HG03469 (cell line): ENCODE data around the gene ADIPOR1.
"Not testable (repeated sequence)": the region's sequence is repeated elsewhere in the genome, so short reads cannot be mapped to it uniquely, and the experiment has no call there.

Experiments used
- ATAC-seq: cut with Tn5 transposase; IDR thresholded peaks from one replicate; pipeline ENCODE4 v1.9.1; 2021; ENCODE audit warnings: mild to moderate bottlenecking, moderate library complexity, moderate number of reproducible peaks; ENCODE audit not compliant: unreplicated experiment

The ADIPOR1 gene, protein sequence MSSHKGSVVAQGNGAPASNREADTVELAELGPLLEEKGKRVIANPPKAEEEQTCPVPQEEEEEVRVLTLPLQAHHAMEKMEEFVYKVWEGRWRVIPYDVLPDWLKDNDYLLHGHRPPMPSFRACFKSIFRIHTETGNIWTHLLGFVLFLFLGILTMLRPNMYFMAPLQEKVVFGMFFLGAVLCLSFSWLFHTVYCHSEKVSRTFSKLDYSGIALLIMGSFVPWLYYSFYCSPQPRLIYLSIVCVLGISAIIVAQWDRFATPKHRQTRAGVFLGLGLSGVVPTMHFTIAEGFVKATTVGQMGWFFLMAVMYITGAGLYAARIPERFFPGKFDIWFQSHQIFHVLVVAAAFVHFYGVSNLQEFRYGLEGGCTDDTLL

DNA sequence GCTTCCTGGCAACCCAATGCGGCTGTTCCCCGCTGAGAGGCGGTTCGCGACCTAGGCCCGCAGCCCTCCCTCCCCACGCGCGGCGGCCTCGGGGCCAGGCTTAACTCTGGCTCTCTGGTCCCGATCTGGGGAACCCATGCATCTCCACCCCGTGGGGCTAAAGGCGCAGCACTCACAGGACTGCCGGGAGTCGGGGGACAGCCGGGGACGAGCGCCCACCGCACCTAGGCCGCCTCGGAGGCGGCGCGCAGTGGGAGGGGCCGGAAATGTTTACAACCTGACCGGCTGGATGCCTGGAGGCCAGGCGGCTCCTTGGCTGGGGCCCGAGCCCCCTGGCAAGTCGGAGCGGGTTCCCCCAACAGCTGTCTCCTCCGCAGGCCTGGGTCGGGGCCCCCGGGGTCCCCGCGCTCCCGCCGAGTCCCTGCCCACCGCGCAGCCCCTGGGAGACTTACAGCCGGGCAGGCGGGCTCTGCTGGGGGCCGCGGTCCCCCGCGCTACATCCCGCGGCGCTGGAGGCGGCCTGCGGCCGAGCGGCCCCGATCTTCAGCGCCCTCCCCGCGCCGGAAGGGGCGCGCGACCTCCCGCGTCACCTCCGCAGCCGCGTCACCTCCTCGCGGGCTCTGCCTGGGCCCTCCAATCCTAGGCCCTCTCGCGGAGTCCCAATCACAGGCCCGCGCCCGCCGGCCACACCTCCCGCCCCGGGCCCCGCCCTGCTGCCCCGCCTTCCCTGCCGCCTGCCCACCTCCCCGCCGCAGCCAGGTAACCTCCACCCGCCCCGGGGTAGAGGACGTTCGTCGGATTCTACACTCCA, at the start of gene ADIPOR1:
TSS of gene ADIPOR1 (minus strand) at position 580 of the 811 bp plus-strand sequence. CDS start 7,242 bp downstream, outside the sequence.
- peak; percentile 64 for ATAC-seq

DNA sequence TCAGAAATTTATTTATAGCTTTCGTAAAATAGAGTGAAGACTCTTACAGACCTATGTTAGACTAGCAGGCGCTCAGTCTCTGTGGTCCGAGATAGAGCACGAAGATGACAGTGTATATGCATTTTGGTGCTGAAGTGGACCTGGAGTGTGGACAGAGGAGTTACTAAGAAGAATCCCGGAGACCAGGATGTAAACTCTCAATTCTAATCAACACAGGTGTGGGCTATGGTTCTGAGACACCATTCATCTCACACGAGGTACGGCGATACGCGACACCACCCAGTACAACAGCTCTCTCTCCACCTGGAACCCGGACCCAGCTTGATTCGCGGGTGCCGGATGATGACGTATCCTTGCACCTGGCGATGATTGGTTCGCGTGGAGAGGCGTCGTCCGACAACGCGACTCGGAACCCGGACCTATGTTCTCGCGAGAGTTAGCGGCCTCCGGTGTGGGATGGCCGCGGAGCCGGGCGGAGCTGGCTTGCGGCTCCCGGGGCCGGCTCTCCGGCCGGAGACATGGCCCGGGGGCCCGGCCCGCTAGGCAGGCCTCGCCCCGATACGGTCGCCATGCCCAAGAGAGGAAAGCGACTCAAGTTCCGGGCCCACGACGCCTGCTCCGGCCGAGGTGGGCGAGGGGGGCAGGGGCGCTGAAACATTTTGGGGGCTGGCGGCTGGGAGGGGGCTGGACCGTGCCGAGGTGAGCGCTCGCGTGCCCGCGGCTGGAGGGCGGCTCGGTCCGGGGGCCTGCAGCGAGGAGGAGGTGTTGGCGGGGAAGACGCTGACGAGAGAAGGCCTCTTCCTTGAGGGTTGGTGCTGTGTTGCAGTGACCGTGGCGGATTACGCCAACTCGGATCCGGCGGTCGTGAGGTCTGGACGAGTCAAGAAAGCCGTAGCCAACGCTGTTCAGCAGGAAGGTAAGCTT, 49.1 kb upstream of the ADIPOR1 start, which contains the start of gene TMEM183A:
TSS of gene TMEM183A (plus strand) at position 427 of the 924 bp plus-strand sequence. CDS start at position 519, 92 bp downstream.
- ATAC-seq, result peak; percentile 85

DNA sequence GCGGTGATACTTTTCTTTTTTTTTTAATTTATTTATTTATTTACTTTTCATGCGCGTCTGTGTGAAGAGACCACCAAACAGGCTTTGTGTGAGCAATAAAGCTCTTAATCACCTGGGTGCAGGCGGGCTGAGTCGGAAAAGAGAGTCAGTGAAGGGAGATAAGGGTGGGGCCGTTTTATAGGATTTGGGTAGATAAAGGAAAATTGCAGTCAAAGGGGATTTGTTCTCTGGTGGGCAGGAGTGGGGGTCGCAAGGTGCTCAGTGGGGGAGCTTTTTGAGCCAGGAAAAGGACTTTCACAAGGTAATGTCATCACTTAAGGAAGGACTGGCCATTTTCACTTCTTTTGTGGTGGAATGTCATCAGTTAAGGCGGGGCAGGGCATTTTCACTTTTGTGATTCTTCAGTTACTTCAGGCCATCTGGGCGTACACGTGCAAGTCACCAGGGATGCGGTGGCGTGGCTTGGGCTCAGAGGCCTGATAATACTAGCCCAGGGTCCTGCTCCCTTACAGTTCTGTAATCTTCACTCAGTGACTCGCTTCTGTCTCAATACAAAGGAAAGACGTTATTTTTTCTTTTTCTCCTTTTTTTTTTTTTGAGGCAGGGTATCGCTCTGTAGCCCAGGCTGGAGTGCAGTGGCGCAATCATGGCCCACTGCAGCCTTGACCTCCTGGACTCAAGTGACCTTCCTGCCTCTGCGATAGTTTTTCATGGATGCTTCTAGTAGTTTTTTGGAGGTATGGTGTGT, 47.5 kb upstream of the ADIPOR1 start:
- not testable (repeated sequence) for ATAC-seq

DNA sequence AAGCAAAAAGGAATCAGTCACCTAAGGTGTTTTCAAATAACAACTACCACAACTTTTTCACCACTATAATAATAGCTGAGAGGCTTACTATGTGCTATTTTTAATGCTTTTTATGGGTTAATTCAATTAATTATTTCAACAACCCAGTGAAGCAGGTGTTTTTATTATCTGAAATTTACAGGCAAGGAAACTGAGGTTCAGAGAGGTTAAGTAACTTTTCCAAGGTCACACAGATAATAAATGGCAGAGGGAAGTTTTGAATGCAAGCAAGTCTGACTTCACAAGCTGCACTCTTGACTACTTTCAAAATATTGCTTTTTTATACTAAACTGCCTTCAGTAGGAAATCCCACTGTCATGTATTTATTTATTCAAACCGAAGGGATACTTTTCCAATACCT, 44.8 kb upstream of the ADIPOR1 start:
- no peak for ATAC-seq

DNA sequence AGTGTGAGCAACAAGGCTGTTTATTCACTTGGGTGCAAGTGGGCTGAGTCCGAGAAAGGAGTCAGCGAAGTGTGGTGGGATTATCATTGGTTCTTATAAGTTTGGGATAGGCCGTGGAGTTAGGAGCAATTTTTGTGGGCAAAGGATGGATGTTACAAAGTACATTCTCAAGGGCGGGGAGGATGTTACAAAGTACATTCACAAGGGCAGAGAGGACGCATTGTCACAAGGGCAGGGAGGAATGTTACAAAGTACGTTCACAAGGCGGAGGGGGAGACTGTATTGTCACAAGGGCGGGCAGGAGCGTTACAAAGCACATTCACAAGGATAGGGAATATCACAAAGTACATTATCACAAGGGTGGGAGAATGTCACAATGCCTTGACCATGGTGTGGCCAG, 43.9 kb upstream of the ADIPOR1 start:
- ATAC-seq, result no peak

DNA sequence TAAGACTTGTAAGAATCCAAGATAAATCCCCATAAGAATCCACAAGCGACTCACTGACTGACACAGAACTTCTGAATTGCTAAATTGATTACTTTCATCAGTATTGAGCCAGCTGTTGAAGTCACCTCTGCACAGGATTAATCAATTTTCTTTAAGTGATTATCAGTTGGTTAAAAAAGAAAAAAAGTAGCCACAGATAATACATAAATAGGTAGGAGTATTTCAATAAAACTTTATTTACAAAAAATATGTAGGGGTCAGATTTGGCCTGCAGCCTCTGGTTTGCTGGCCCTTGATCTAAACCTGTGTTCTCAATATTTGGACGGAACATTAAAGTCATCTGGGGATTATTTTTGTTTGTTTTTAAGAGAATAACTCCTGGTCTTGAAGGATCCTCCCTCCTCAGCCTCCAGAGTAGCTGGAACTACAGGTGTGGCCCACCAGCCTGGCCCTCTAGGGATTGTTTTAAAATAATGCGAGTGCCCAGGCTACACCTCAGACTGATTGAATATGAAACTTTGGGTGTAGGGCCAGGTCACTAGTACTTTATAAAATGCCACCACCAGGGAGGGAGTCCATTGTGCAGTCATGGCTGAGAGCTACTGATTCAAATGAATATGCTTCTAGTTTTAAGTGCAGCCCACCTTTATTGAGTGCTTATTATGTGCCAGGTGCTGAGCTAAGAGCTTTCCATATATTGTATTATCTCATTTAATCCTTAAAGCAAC, 42.3 kb upstream of the ADIPOR1 start:
- ATAC-seq, result no peak

DNA sequence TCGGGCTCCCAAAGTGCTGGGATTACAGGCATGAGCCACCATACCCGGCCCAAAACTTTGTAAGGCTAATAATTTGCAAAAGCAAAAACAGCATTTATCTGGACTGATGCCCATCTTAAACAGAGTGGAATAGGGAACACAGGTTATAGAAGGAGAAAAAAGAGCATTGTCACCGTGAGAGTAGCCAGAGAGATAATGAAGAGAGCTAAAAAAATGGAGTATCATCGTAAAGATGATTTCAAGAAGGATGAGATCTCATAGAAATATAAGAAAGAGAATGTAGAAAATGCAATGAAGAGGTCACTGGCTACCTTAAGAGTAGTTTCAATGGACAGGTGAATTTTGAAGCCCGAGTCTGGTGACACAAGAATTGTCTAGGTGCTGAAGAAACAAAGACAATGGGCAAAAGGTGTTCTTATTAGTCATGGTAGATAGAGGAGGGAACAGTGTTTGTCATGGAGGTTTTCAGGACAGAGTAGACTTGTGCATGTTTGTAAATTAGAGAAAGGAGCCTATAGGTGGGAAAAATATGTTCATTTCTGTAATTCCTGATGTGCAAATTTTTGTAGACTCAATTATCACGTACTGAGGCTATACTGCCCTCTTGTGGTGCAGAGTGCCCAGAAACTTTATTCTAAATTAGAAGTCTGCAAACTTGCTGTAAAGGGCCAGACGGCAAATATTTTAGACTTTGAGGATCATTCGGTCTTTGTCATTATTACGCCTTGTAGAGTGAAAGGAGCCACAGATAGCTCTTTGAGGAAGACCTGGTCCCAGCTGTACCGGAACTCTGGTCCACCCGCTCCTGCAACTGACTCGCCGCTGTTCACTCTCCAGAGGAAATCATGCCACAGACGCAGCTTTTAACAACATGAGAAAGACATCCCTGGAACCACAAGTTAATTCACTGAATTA, 41.0 kb upstream of the ADIPOR1 start:
- ATAC-seq, result no peak

DNA sequence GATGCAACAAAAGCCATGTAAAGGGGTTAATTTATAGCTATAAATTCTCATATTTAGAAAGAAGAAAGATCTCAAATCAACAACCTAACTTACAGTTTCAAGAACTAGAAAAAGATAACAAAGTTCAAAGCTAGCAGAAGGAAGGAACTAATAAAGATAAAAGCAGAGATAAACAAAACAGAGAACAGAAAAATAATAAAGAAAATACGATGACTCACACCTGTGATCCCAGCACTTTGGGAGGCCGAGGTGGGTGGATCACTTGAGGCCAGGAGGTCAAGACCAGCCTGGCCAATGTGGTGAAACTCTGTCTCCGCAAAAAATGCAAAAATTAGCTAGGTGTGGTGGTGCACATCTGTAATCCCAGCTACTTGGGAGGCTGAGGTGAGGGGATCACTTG, 36.6 kb upstream of the ADIPOR1 start:
- ATAC-seq, result no peak

DNA sequence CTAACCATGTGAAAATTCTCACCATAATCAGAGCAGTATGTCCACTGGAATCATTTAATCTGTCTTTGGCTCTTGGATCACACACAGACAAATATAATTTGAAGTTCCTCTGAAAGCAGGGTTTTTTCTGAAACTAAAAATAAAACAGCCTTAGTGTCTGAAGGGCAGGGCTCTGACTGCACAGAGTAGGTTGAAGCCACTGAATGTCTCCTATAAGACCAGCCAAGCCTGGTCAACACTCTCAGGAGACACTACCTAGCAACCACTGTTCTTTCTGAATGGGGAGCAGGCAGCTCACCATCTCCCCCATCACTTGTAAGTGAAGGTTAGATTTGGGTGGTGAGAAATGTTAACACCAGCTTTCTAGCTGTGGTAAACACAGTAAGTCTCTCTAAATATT, 33.0 kb upstream of the ADIPOR1 start:
- ATAC-seq, result no peak

DNA sequence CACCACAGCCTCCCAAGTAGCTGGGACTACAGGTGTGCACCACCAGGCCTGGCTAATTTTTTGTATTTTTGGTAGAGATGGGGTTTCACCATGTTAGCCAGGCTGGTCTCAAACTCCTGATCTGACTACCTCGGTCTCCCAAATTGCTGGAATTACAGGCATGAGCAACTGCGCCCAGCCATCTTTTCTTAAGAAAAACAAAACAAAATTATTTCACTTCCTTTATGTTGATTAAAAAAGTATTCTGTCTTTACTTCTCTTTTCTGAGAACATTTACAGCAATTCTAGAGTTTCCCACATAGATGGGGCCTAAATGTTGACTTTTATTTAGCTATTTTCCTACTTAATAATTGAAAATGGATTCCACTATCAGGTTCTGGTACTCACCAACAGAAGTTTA, 31.8 kb upstream of the ADIPOR1 start:
- no peak for ATAC-seq

DNA sequence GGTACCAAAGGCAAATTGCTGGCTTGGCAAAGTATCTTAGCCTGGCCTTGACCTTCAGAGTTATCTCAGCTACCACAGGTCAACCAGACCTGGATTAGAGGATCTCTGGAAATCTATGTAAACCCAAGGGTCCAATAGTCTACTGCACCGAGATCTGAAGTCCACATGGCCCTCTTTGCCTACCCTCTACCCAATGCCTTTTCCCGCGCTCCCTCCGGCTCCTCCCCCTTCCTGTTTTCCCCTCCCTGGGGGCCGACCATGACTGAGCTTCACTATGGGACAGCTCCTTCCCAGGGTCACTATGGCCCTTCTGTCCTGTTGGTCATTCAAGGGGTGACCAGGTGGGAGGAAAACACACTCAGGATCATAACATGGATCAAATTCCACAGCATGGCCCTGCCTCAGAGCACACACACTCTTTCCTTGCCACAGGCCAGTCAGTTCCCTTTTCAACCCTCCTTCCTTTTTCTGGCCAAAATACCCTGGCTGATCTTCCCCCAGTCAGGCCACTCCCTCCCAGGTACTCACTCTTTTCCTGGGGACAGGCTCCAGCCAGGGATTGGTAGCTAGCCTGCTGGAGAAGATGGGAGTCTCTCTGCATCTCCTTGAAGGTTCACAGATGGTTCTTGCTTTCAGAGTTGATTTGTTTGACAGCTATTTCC, 29.9 kb upstream of the ADIPOR1 start:
- ATAC-seq, result no peak

DNA sequence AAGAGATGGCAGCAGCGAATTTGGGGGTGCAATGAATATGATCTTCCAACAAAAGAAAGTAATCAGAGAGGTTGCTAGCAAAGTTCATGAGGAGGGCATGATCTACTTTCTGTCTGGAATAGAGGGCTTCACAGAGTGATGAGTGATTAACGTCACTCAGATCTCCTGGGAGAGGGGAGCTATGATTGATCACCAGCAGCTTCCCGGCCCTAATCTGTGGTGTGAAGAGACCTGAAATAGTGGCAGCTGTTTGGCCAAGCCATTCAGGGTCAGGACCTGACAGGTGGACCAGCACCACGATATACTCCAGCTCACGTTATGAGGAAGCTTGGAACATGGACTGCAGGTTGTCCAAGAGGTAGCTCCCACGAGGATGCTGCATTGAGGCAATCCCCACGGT, 29.1 kb upstream of the ADIPOR1 start:
- ATAC-seq, result no peak

DNA sequence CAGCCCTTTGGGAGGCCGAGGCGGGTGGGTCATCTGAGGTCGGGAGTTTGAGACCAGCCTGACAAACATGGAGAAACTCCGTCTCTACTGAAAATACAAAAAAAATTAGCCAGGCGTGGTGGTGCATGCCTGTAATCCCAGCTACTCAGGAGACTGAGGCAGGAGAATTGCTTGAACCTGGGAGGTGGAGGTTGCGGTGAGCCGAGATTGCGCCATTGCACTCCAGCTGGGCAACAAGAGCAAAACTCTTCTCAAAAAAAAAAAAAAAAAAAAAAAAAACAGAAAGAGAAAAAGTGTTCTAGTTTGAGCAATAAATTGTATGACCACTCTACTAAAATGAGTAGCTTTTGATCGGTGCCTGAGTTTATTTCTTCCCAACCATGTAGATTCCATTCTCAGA, 28.0 kb upstream of the ADIPOR1 start:
- not testable (repeated sequence) for ATAC-seq

DNA sequence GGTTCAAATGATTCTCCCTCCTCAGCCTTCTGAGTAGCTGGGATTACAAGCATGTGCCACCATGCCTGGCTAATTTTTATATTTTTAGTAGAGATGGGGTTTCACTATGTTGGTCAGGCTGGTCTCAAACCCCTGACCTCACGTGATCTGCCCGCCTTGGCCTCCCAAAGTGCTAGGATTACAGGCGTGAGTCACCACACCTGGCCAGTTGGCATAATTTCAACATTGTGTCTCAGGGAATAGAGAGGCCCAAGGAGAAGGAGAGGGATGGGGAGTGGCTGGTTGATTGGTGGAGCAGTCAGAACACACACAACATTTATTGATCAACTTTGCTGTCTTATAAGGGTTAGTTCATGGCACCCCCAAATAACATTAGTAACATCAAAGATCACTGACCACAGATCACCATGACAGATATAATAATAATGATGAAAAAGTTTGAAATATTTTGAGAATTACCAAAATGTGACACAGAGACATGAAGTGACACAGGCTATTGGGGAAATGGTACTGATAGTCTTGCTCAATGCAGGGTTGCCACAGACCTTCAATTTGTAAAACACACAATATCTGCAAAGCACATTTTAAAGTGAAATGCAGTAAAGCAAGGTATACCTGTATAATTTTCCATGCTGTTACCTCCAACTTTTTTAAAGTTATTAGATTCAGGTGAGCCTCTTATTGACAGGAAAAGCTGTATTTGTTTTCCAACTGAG, 24.8 kb upstream of the ADIPOR1 start:
- ATAC-seq, result no peak

DNA sequence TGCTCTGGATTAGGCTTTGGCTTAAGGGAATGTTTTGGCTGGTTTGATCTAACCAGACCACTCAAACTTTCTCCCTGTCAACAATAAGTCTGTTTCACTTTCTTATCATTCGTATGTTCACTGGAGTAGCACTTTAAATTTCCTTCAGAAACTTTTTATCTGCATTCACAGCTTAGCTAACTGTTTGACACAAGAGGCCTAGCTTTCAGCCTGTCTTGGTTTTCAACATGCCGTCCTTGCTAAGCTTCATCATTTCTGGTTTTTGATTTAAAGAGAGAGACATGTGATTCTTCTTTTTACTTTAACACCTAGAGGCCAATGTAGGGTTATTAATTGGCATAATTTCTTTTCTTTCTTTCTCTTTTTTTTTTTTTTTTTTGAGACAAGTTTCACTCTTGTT, 23.8 kb upstream of the ADIPOR1 start:
- ATAC-seq, result no peak

DNA sequence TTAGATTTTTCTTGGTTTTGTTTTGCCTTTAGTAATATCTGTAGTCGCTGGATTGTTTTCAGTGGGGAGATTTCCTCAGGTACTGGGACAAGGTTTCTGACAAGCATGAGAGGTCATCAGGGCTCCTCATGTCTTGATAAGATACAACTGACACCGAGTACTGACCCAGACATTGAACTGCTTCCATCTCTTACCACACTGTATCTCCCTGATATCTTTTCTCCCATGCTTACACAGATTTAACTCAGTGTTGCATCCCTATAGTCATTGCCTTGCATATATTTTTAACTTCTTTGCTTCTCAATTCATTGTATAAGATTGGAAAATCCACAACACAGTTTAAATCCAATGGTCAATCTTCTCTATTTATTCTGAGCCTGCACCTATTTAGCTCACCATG, 21.3 kb upstream of the ADIPOR1 start:
- no peak for ATAC-seq

DNA sequence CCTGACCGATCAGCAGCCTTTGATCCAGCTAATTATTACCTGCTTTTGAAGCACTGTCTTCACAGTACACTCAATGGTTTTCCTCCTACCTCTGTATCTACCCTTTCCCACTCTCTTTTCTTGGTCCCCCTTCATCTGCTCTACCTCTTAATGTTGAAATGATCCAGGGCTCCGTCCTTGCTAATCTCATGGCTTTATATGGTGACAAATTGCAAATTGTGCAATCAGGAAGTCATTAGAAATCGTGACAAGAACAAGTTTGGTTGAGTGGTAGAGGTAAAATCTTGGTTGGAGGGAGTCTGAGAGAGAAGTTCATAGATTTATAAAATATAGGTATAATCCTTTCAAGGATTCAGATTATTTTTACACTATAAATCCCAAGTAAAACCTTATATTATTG, 18.5 kb upstream of the ADIPOR1 start:
- ATAC-seq, result no peak
